Measurements from ENCODE around the gene TRIM32. TPM values are rescaled to one million over a fixed set of nuclear protein-coding genes. Genes with fewer than 3 reads are reported as not detected.

Gene TRIM32
- total RNA-seq, 4 donors from 2014 or later = 10.8 to 12.8 (median 12.0) TPM

DNA sequence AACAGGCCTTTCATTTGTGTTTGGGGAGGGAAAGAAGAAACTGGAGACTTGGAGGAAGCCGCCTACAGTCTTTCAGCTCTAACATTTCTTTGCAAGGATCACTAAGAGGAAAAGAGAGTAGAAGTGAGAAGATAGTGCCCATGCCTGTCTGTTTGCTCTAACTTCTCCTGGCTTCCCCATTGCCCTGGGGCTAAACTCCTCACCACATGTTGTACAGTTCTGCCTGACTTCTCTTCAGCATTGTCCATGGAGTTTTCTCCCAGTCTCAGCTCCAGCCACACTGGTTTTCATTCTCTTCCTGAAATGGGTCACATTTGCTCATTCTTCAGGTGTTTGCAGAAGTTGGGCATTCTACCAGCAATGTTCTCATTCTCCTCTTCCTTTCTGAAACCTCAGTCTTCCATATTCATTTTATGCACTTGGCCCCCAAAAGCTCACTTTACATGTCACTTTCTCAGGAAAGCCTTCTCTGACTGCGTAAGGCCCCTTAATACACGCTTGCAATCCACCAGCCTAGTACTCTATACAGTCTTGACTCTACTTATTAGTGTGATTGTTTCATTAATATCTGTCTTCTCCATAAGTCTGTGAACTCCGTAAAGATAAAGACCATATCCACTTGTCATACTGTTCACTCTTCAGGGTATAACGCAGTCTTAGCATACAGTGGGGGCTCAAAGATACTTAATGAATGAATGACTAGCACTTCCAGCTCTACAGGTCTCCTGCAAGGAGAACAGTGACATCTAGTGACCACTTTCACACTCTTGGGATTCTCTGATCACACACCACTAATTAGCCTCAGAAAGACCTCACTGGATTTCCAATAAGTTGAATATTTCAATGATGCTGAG lies 40.2 kb upstream of the TRIM32 start:
- Histone ChIP-seq H3K4me1 (peaks cover 16% of the 10 kb centered on the region), H3K36me3 (no peaks in the 10 kb centered on the region), H3K4me3 (no peak overlapping the region), H3K27me3 (no peaks in the 10 kb centered on the region), H3K9me3 (no peaks in the 10 kb centered on the region), H3K27ac (peak overlapping the region; percentile 4)
- WGBS = 76% methylated on average over 5 of the region's 5 CpGs
- no peak for DNase-seq (ENCODE audit: low spot score in 2 of 2)
- no peak for TF ChIP-seq EP300 (IDR thresholded peaks at IDR 0.05)
- no peak for TF ChIP-seq POLR2A (IDR thresholded peaks at IDR 0.05)
- TF ChIP-seq POLR2AphosphoS5 (IDR thresholded peaks at IDR 0.05) = no peak
- TF ChIP-seq, protein P1, sequence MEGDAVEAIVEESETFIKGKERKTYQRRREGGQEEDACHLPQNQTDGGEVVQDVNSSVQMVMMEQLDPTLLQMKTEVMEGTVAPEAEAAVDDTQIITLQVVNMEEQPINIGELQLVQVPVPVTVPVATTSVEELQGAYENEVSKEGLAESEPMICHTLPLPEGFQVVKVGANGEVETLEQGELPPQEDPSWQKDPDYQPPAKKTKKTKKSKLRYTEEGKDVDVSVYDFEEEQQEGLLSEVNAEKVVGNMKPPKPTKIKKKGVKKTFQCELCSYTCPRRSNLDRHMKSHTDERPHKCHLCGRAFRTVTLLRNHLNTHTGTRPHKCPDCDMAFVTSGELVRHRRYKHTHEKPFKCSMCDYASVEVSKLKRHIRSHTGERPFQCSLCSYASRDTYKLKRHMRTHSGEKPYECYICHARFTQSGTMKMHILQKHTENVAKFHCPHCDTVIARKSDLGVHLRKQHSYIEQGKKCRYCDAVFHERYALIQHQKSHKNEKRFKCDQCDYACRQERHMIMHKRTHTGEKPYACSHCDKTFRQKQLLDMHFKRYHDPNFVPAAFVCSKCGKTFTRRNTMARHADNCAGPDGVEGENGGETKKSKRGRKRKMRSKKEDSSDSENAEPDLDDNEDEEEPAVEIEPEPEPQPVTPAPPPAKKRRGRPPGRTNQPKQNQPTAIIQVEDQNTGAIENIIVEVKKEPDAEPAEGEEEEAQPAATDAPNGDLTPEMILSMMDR (IDR thresholded peaks at IDR 0.05) = peak in 1 of 2 donors; percentile 37

GRCh38 chr9:116647515-116647809 lies 39.6 kb upstream of the TRIM32 start:
- 58% methylated on average over 4 of the region's 4 CpGs for WGBS
- H3K27ac ChIP-seq = no peak overlapping the region
- TF ChIP-seq POLR2A (IDR thresholded peaks at IDR 0.05) (no peak), POLR2AphosphoS5 (IDR thresholded peaks at IDR 0.05) (peak in 2 of 3 donors; percentile 36 to 90)
- DNase-seq (ENCODE audit: low spot score in 2 of 2) = peak in 1 of 2 donors; percentile 79
- no peaks in the 10 kb centered on the region for H3K36me3 ChIP-seq
- no peak overlapping the region for H3K4me3 ChIP-seq
- H3K27me3 ChIP-seq = no peaks in the 10 kb centered on the region
- peaks cover 11% of the 10 kb centered on the region for H3K4me1 ChIP-seq
- H3K9me3 ChIP-seq = no peaks in the 10 kb centered on the region

DNA sequence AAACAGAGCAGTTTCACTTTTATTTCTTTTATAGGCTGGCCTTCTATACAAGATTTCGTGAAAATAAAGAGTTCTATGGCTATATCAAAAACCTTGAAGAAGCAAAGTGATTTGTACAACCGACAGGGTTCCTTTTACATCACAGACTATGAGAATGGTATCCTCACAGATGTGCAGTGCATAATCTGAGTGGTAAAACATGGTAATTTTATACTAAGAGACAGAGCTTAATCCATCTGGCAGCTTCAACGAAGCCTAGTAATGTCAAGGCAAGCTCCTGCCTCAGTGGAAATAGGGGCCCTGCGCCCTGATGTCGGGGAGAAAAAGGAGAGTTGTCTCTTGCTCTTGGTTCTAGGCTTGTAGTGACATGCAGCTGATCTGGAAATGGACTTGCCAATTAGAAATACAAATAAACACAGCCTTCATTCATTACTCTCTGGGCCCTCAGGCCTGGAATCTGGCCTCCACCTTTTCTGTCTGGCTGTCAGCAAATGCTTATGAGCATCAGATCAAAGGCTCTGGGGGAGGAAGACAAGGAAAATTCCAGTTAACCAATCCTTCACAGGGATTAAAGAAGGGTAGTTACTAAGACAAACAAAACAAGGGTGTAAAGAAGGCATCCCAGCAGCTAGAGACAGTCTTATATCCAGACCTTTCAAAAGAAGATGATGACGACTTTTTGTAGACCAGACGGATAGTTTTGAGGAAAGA lies 33.6 kb upstream of the TRIM32 start:
- 51% methylated on average over 7 of the region's 7 CpGs for WGBS
- no peak for DNase-seq (ENCODE audit: low spot score in 2 of 2)
- Histone ChIP-seq H3K36me3 (no peaks in the 10 kb centered on the region), H3K4me3 (no peak overlapping the region), H3K4me1 (peaks cover 18% of the 10 kb centered on the region), H3K27ac (peak overlapping the region; percentile 25), H3K9me3 (no peaks in the 10 kb centered on the region), H3K27me3 (no peaks in the 10 kb centered on the region)
- TF ChIP-seq POLR2A (IDR thresholded peaks at IDR 0.05) (no peak), POLR2AphosphoS5 (IDR thresholded peaks at IDR 0.05) (no peak), EP300 (IDR thresholded peaks at IDR 0.05) (no peak)
- TF ChIP-seq, protein P1 (IDR thresholded peaks at IDR 0.05) = no peak

- H3K9me3 ChIP-seq = no peaks in the 10 kb centered on the region
- H3K4me1 ChIP-seq = peaks cover 18% of the 10 kb centered on the region
- 55% methylated on average over 3 of the region's 3 CpGs for WGBS
- no peak overlapping the region for H3K4me3 ChIP-seq
- peak overlapping the region; percentile 25 for H3K27ac ChIP-seq
- H3K27me3 ChIP-seq = no peaks in the 10 kb centered on the region
- TF ChIP-seq POLR2A (IDR thresholded peaks at IDR 0.05) (no peak), EP300 (IDR thresholded peaks at IDR 0.05) (no peak), POLR2AphosphoS5 (IDR thresholded peaks at IDR 0.05) (no peak)
- TF ChIP-seq, protein P1 (IDR thresholded peaks at IDR 0.05) = no peak
- DNase-seq (ENCODE audit: low spot score in 2 of 2) = no peak
- no peaks in the 10 kb centered on the region for H3K36me3 ChIP-seq
Observed at GRCh38 chr9:116654059-116654355, 33.1 kb upstream of the TRIM32 start.

GRCh38 chr9:116656501-116656971 lies 30.6 kb upstream of the TRIM32 start:
- Histone ChIP-seq H3K4me3 (no peak overlapping the region), H3K27me3 (no peaks in the 10 kb centered on the region), H3K36me3 (no peaks in the 10 kb centered on the region), H3K27ac (peak overlapping the region; percentile 32), H3K9me3 (no peaks in the 10 kb centered on the region), H3K4me1 (peaks cover 21% of the 10 kb centered on the region)
- DNase-seq (ENCODE audit: low spot score in 2 of 2) = no peak
- TF ChIP-seq, protein P1 (IDR thresholded peaks at IDR 0.05) = no peak
- TF ChIP-seq EP300 (IDR thresholded peaks at IDR 0.05) (no peak), POLR2A (IDR thresholded peaks at IDR 0.05) (no peak), POLR2AphosphoS5 (IDR thresholded peaks at IDR 0.05) (no peak)
- WGBS = 47% methylated on average over 5 of the region's 5 CpGs
